22Rv1 (cell line): Measurements from ENCODE around the gene BCKDK.

Experiments
- ZFX ChIP-seq: fragments of 450-650 bp; IDR thresholded peaks from 2 replicates; pipeline ENCODE4 v1.6.1; 2017; ENCODE audit warnings: antibody characterized with exemption, borderline replicate concordance
- TF ChIP-seq, protein P1 (sequence below): fragments of 450-650 bp; IDR thresholded peaks from 2 replicates; pipeline ENCODE4 v1.5.1; 2017; ENCODE audit warnings: mild to moderate bottlenecking

DNA sequence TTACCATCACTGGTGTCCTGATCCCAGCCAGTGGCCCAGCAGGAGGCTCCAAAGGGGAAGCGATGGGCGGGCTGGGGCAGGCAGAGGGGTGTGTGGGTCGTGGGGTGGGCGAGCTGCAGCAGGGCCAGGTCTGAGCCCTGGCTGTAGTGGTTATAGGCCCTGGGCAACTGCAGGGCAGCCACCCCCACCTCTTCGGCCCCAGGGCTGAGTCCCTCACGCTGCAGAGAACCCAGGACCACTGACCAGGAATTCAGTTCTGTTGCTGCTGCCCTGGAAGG, 21.6 kb upstream of the BCKDK start:
- TF ChIP-seq, protein P1, sequence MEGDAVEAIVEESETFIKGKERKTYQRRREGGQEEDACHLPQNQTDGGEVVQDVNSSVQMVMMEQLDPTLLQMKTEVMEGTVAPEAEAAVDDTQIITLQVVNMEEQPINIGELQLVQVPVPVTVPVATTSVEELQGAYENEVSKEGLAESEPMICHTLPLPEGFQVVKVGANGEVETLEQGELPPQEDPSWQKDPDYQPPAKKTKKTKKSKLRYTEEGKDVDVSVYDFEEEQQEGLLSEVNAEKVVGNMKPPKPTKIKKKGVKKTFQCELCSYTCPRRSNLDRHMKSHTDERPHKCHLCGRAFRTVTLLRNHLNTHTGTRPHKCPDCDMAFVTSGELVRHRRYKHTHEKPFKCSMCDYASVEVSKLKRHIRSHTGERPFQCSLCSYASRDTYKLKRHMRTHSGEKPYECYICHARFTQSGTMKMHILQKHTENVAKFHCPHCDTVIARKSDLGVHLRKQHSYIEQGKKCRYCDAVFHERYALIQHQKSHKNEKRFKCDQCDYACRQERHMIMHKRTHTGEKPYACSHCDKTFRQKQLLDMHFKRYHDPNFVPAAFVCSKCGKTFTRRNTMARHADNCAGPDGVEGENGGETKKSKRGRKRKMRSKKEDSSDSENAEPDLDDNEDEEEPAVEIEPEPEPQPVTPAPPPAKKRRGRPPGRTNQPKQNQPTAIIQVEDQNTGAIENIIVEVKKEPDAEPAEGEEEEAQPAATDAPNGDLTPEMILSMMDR = no peak
- TF ChIP-seq ZFX = no peak
